Vagina (tissue), 2 donors: ENCODE measurements around the gene TNS4. TPM values are rescaled to one million over a fixed set of nuclear protein-coding genes. Genes with fewer than 3 reads are reported as not detected.

ENCODE experiments used
- DNase-seq, 2 donors: peaks; one replicate each; pipeline ENCODE4 v3.0.0-alpha.2; 2017; ENCODE audit errors: extremely low spot score in 2 of 2
- H3K27ac ChIP-seq: fragments of 200-600 bp; sonication (generic); one replicate; pipeline ENCODE4 v1.5.1; 2019
- H3K27me3 ChIP-seq: fragments of 200-600 bp; sonication (generic); one replicate; pipeline ENCODE4 v1.5.1; 2019
- H3K36me3 ChIP-seq, 2 donors: fragments of 200-600 bp; sonication (generic); one replicate each; pipeline ENCODE4 v1.5.1; 2017 to 2019
- H3K4me1 ChIP-seq: fragments of 200-600 bp; sonication (generic); one replicate; pipeline ENCODE4 v1.5.1; 2019
- H3K4me3 ChIP-seq, 2 donors: fragments of 200-600 bp; sonication (generic); 1 replicate in 1 of 2; 2 replicates in 1 of 2; pipeline ENCODE4 v1.5.1; 2016 to 2019
- H3K9me3 ChIP-seq: fragments of 200-600 bp; sonication (generic); one replicate; pipeline ENCODE4 v1.5.1; 2019
- CTCF ChIP-seq, 3 experiments: fragments of 450-650 bp in 2 of 3; fragments of 200-600 bp in 1 of 3; sonication (generic) in 1 of 3; IDR thresholded peaks; one replicate each; pipeline ENCODE4 v1.5.1; 2017 to 2019; ENCODE audit warnings: antibody characterized with exemption in 3 of 3, mild to moderate bottlenecking in 2 of 3, moderate library complexity in 2 of 3
- POLR2A ChIP-seq, 2 donors: fragments of 450-650 bp; IDR thresholded peaks; one replicate each; pipeline ENCODE4 v1.6.1; 2017; ENCODE audit warnings: antibody characterized with exemption in 2 of 2, mild to moderate bottlenecking in 2 of 2, moderate library complexity in 2 of 2
- POLR2AphosphoS5 ChIP-seq, 2 donors: sonication (generic); formaldehyde crosslinking; IDR thresholded peaks; one replicate each; pipeline ENCODE4 v1.9.0; 2017; ENCODE audit warnings: antibody characterized with exemption in 2 of 2, mild to moderate bottlenecking in 2 of 2, low read depth in 1 of 2; ENCODE audit not compliant: insufficient read depth in 1 of 2
- intact Hi-C: fragments of 100-400 bp; cut with DNase I; formaldehyde crosslinking; loops from one replicate; pipeline ENCODE4 v1.15.1; 2023
- total RNA-seq: library from RNA; depleted of rRNA; stranded (reverse); fragments of >200 nt; gene quantifications from one replicate; pipeline ENCODE4 v1.2.3, GENCODE V29; 2016

The TNS4 gene
- total RNA-seq, 1 donor from 2014 or later: 296 TPM

- peak overlapping the region; percentile 84 to 89 for H3K4me3 ChIP-seq
- intact Hi-C loops: loop anchor here (5.0 to 10.0 kb wide), 4 partner anchors 35 to 138 kb away; partner anchors contain the start of gene RARA
- TF ChIP-seq POLR2AphosphoS5 (IDR thresholded peaks at IDR 0.05; ENCODE audit: insufficient read depth in 1 of 2, low read depth in 1 of 2) (no peak), POLR2A (IDR thresholded peaks at IDR 0.05) (no peak), CTCF (IDR thresholded peaks at IDR 0.05) (no peak)
- no peak for DNase-seq
- H3K9me3 ChIP-seq: no peaks in the 10 kb centered on the region
- peaks cover 43% of the 10 kb centered on the region for H3K4me1 ChIP-seq
- H3K27me3 ChIP-seq: no peaks in the 10 kb centered on the region
- peak overlapping the region; percentile 87 for H3K27ac ChIP-seq
- H3K36me3 ChIP-seq: no peaks in the 10 kb centered on the region
These were observed 58.8 kb downstream of the TNS4 start for GRCh38 chr17:40442392-40443195.

- DNase-seq: no peak
- Histone ChIP-seq H3K4me1 (peaks cover 20% of the 10 kb centered on the region), H3K27me3 (no peaks in the 10 kb centered on the region), H3K36me3 (no peaks in the 10 kb centered on the region), H3K4me3 (no peak overlapping the region), H3K27ac (no peak overlapping the region), H3K9me3 (no peaks in the 10 kb centered on the region)
- TF ChIP-seq POLR2AphosphoS5 (IDR thresholded peaks at IDR 0.05; ENCODE audit: insufficient read depth in 1 of 2, low read depth in 1 of 2): no peak
- TF ChIP-seq POLR2A (IDR thresholded peaks at IDR 0.05): no peak
- TF ChIP-seq CTCF (IDR thresholded peaks at IDR 0.05): no peak
- intact Hi-C loops: loop anchor here (5.0 to 10.0 kb wide), 4 partner anchors 37 to 135 kb away; partner anchors contain the start of gene RARA
These were observed 61.3 kb downstream of the TNS4 start for GRCh38 chr17:40440166-40440565.

GRCh38 chr17:40437095-40437732, 64.2 kb downstream of the TNS4 start:
- DNase-seq: no peak
- intact Hi-C loops: no loop called here
- H3K36me3 ChIP-seq: no peaks in the 10 kb centered on the region
- H3K27ac ChIP-seq: no peak overlapping the region
- no peaks in the 10 kb centered on the region for H3K9me3 ChIP-seq
- H3K4me1 ChIP-seq: peaks cover 20% of the 10 kb centered on the region
- TF ChIP-seq CTCF (IDR thresholded peaks at IDR 0.05): no peak
- TF ChIP-seq POLR2A (IDR thresholded peaks at IDR 0.05): no peak
- TF ChIP-seq POLR2AphosphoS5 (IDR thresholded peaks at IDR 0.05; ENCODE audit: insufficient read depth in 1 of 2, low read depth in 1 of 2): no peak
- H3K27me3 ChIP-seq: no peaks in the 10 kb centered on the region
- no peak overlapping the region for H3K4me3 ChIP-seq

- Histone ChIP-seq H3K4me3 (no peak overlapping the region), H3K4me1 (peaks cover 14% of the 10 kb centered on the region), H3K9me3 (no peaks in the 10 kb centered on the region), H3K27ac (no peak overlapping the region), H3K36me3 (no peaks in the 10 kb centered on the region), H3K27me3 (no peaks in the 10 kb centered on the region)
- intact Hi-C loops: no loop called here
- no peak for TF ChIP-seq CTCF (IDR thresholded peaks at IDR 0.05)
- TF ChIP-seq POLR2A (IDR thresholded peaks at IDR 0.05): no peak
- TF ChIP-seq POLR2AphosphoS5 (IDR thresholded peaks at IDR 0.05; ENCODE audit: insufficient read depth in 1 of 2, low read depth in 1 of 2): no peak
- DNase-seq: no peak
These were observed 64.8 kb downstream of the TNS4 start for GRCh38 chr17:40436636-40437035.
